ENCODE measurements around the gene FN3KRP.

Gene FN3KRP

DNA sequence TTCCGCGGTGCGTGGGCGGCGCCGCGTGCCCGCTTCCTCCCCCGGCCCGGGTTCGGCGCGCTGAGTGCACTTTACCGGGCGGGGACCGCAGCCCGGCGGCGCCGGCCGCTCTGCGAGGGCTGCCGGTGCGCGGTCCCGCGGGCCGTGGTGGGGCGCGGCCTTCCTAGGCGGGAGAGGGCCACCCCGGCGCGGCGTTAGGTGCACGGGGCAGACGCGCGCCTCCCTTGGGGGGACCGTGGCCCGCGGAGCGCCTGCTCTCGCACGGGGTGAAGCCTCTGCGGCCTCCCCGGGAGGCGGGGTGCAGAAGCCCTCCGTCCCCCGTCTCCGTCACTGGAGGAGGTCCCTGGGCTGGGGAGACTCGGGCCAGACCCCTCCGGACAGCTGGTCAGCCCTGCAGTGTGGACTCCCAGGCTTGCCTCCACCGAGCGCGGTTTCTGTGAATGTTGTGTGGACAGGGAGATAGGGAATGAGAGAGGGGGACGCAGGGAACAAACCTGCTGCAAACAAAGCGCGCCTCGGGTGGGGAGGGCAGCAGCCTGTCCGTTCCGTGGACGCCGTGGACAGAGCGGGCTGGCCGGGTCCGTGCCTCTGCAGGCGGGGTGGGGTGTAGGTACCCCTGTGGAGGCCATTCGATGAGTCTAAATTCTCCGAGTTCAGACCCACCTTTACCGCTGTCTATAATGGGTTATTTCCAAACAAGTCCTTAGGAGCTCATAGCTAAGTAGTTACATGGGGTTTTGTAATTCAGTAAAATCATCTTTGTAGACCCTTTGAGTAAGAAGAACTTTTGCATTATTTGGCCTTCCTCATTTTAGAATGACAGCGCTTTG, 36.1 kb downstream of the FN3KRP start:
- H3K4me3 ChIP-seq (ENCODE audit: low read depth, low read length), result peak overlapping the region; percentile 69
- TF ChIP-seq, protein P1, sequence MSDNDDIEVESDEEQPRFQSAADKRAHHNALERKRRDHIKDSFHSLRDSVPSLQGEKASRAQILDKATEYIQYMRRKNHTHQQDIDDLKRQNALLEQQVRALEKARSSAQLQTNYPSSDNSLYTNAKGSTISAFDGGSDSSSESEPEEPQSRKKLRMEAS (IDR thresholded peaks at IDR 0.05; ENCODE audit: low read depth, low read length), result no peak
- no peak for TF ChIP-seq POLR2A (IDR thresholded peaks at IDR 0.05; ENCODE audit: extremely low read depth, insufficient read length)
- TF ChIP-seq, protein P2, sequence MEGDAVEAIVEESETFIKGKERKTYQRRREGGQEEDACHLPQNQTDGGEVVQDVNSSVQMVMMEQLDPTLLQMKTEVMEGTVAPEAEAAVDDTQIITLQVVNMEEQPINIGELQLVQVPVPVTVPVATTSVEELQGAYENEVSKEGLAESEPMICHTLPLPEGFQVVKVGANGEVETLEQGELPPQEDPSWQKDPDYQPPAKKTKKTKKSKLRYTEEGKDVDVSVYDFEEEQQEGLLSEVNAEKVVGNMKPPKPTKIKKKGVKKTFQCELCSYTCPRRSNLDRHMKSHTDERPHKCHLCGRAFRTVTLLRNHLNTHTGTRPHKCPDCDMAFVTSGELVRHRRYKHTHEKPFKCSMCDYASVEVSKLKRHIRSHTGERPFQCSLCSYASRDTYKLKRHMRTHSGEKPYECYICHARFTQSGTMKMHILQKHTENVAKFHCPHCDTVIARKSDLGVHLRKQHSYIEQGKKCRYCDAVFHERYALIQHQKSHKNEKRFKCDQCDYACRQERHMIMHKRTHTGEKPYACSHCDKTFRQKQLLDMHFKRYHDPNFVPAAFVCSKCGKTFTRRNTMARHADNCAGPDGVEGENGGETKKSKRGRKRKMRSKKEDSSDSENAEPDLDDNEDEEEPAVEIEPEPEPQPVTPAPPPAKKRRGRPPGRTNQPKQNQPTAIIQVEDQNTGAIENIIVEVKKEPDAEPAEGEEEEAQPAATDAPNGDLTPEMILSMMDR (IDR thresholded peaks at IDR 0.05; ENCODE audit: low read depth, low read length), result no peak
- no peak for TF ChIP-seq MYC (IDR thresholded peaks at IDR 0.05; ENCODE audit: low read depth, low read length)
- peak; percentile 43 for DNase-seq (ENCODE audit: low read depth)

GRCh38 chr17:82753201-82753464, 36.6 kb downstream of the FN3KRP start:
- H3K4me3 ChIP-seq (ENCODE audit: low read depth, low read length), result peak overlapping the region; percentile 69
- TF ChIP-seq POLR2A (IDR thresholded peaks at IDR 0.05; ENCODE audit: extremely low read depth, insufficient read length) (no peak), MYC (IDR thresholded peaks at IDR 0.05; ENCODE audit: low read depth, low read length) (no peak)
- TF ChIP-seq, protein P1 (IDR thresholded peaks at IDR 0.05; ENCODE audit: low read depth, low read length), result no peak
- TF ChIP-seq, protein P2 (IDR thresholded peaks at IDR 0.05; ENCODE audit: low read depth, low read length), result no peak
- DNase-seq (ENCODE audit: low read depth), result no peak

DNA sequence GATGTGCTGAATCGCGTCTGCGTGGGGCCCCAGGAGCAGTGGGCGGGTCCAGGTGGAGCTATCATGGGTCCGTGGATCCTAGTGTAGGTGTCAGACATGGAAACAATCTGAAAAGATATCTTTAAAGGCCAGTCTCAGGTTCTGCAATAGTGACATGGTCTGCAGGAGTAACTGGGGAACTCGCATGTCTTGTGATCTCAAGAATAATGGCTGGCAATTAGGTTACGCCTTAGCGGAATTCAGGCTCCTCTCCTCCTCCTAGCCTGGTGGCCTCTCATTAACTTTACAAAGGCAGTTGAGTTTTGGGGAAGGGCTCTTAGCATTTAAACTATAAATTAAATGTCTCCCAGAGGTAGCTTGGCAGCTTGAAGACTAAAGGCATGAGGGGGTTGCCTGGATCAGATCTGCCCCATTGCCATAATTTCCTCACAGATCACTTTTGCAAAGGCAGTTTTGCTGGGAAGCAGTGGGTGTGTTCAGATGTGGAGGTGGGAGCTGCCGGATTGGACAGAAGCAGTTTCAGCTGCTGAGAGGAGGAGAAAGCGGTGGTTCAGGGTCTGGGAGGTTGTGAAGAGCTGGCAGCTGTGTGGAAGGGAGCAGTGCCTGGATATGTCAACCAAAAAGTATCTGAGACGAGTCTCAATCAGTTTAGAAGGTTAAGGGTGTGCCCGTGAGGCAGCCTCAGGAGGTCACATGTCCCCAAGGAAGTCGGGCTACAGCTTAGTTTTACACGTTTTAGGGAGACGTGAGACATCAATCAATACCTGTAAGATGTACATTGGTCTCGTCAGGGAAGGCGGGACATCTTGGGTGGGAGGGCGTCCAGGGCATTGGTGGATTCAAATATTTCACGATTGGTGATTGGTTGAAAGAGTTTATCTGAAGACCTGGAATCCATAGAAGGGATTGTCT, 38.0 kb downstream of the FN3KRP start:
- TF ChIP-seq POLR2A (IDR thresholded peaks at IDR 0.05; ENCODE audit: extremely low read depth, insufficient read length), result no peak
- TF ChIP-seq, protein P2 (IDR thresholded peaks at IDR 0.05; ENCODE audit: low read depth, low read length), result no peak
- TF ChIP-seq MYC (IDR thresholded peaks at IDR 0.05; ENCODE audit: low read depth, low read length), result no peak
- TF ChIP-seq, protein P1 (IDR thresholded peaks at IDR 0.05; ENCODE audit: low read depth, low read length), result no peak
- H3K4me3 ChIP-seq (ENCODE audit: low read depth, low read length), result no peak overlapping the region
- DNase-seq (ENCODE audit: low read depth), result no peak

- TF ChIP-seq, protein P2 (IDR thresholded peaks at IDR 0.05; ENCODE audit: low read depth, low read length), result no peak
- no peak for TF ChIP-seq POLR2A (IDR thresholded peaks at IDR 0.05; ENCODE audit: extremely low read depth, insufficient read length)
- TF ChIP-seq, protein P1 (IDR thresholded peaks at IDR 0.05; ENCODE audit: low read depth, low read length), result no peak
- no peak for TF ChIP-seq MYC (IDR thresholded peaks at IDR 0.05; ENCODE audit: low read depth, low read length)
- DNase-seq (ENCODE audit: low read depth), result no peak
- H3K4me3 ChIP-seq (ENCODE audit: low read depth, low read length), result no peak overlapping the region
Measured at GRCh38 chr17:82756166-82756565, 39.7 kb downstream of the FN3KRP start.

- TF ChIP-seq, protein P2 (IDR thresholded peaks at IDR 0.05; ENCODE audit: low read depth, low read length), result no peak
- TF ChIP-seq, protein P1 (IDR thresholded peaks at IDR 0.05; ENCODE audit: low read depth, low read length), result no peak
- TF ChIP-seq MYC (IDR thresholded peaks at IDR 0.05; ENCODE audit: low read depth, low read length) (no peak), POLR2A (IDR thresholded peaks at IDR 0.05; ENCODE audit: extremely low read depth, insufficient read length) (no peak)
- H3K4me3 ChIP-seq (ENCODE audit: low read depth, low read length), result no peak overlapping the region
- no peak for DNase-seq (ENCODE audit: low read depth)
Measured at GRCh38 chr17:82765371-82765770, 48.9 kb downstream of the FN3KRP start.
